Measurements from ENCODE around the gene UPF2. TPM values are rescaled to one million over a fixed set of nuclear protein-coding genes. Genes with fewer than 3 reads are reported as not detected.

The UPF2 gene
- total and polyA plus RNA-seq, 4 donors = 7.4 to 36.4 (median 13.3) TPM

- DNase-seq (no peak), ATAC-seq (ENCODE audit: insufficient read depth, low FRiP score) (no peak)
- no peak overlapping the region for H3K4me3 ChIP-seq
- peaks cover 0 to 1% (median 0%) of the 10 kb centered on the region in 5 donors for H3K4me1 ChIP-seq (ENCODE audit: control insufficient read depth in 5 of 5, insufficient read depth in 5 of 5, low read length in 5 of 5)
- no peak overlapping the region for H3K9ac ChIP-seq (ENCODE audit: insufficient read depth in 1 of 2, low read length in 2 of 2)
- no peak overlapping the region for H3K27ac ChIP-seq (ENCODE audit: low read depth in 1 of 2, low read length in 1 of 2)
- WGBS, 2 donors = 92 to 93% methylated on average over 4 of the region's 4 CpGs
- H3K27me3 ChIP-seq (ENCODE audit: control insufficient read depth in 3 of 3, insufficient read depth in 3 of 3, low read length in 2 of 3) = no peaks in the 10 kb centered on the region
- peaks cover 25 to 49% (median 38%) of the 10 kb centered on the region in 4 donors for H3K36me3 ChIP-seq (ENCODE audit: control insufficient read depth in 4 of 4, insufficient read depth in 4 of 4, low read length in 4 of 4)
- no peak for TF ChIP-seq CTCF (IDR thresholded peaks at IDR 0.05; ENCODE audit: control extremely low read depth, extremely low read depth)
- H3K9me3 ChIP-seq (ENCODE audit: control insufficient read depth in 4 of 4, insufficient read depth in 3 of 4, low read length in 3 of 4) = no peaks in the 10 kb centered on the region
These were observed 111.6 kb downstream of the UPF2 start for GRCh38 chr10:11931038-11931437.

- Histone ChIP-seq H3K4me1 (ENCODE audit: control insufficient read depth in 5 of 5, insufficient read depth in 5 of 5, low read length in 5 of 5) (peaks cover 0 to 4% (median 0%) of the 10 kb centered on the region in 5 donors), H3K9ac (ENCODE audit: insufficient read depth in 1 of 2, low read length in 2 of 2) (no peak overlapping the region), H3K4me3 (no peak overlapping the region), H3K27ac (ENCODE audit: low read depth in 1 of 2, low read length in 1 of 2) (no peak overlapping the region), H3K36me3 (ENCODE audit: control insufficient read depth in 4 of 4, insufficient read depth in 4 of 4, low read length in 4 of 4) (peaks cover 27 to 51% (median 37%) of the 10 kb centered on the region in 4 donors), H3K27me3 (ENCODE audit: control insufficient read depth in 3 of 3, insufficient read depth in 3 of 3, low read length in 2 of 3) (no peaks in the 10 kb centered on the region), H3K9me3 (ENCODE audit: control insufficient read depth in 4 of 4, insufficient read depth in 3 of 4, low read length in 3 of 4) (no peaks in the 10 kb centered on the region)
- DNase-seq (no peak), ATAC-seq (ENCODE audit: insufficient read depth, low FRiP score) (peak; percentile 19)
- no peak for TF ChIP-seq CTCF (IDR thresholded peaks at IDR 0.05; ENCODE audit: control extremely low read depth, extremely low read depth)
- 77 to 91% methylated on average over 8 of the region's 8 CpGs for WGBS, 2 donors
These were observed 112.2 kb downstream of the UPF2 start for GRCh38 chr10:11930312-11930978.

- DNase-seq = no peak
- Histone ChIP-seq H3K27ac (ENCODE audit: low read depth in 1 of 2, low read length in 1 of 2) (no peak overlapping the region), H3K4me1 (ENCODE audit: control insufficient read depth in 5 of 5, insufficient read depth in 5 of 5, low read length in 5 of 5) (peaks cover 0 to 3% (median 0%) of the 10 kb centered on the region in 5 donors), H3K27me3 (ENCODE audit: control insufficient read depth in 3 of 3, insufficient read depth in 3 of 3, low read length in 2 of 3) (no peaks in the 10 kb centered on the region), H3K36me3 (ENCODE audit: control insufficient read depth in 4 of 4, insufficient read depth in 4 of 4, low read length in 4 of 4) (peaks cover 30 to 44% (median 34%) of the 10 kb centered on the region in 4 donors), H3K4me3 (no peak overlapping the region), H3K9me3 (ENCODE audit: control insufficient read depth in 4 of 4, insufficient read depth in 3 of 4, low read length in 3 of 4) (no peaks in the 10 kb centered on the region), H3K9ac (ENCODE audit: insufficient read depth in 1 of 2, low read length in 2 of 2) (no peak overlapping the region)
- ATAC-seq (ENCODE audit: insufficient read depth, low FRiP score) = no peak
- WGBS, 2 donors = 98 to 99% methylated on average over 3 of the region's 3 CpGs
- no peak for TF ChIP-seq CTCF (IDR thresholded peaks at IDR 0.05; ENCODE audit: control extremely low read depth, extremely low read depth)
These were observed 114.9 kb downstream of the UPF2 start for GRCh38 chr10:11927746-11928145.

Measured in lung (tissue), 12 donors.